LNCaP clone FGC (cell line): ENCODE results near the gene TMEM179.
"Not testable (repeated sequence)": the region's sequence is repeated elsewhere in the genome, so short reads cannot be mapped to it uniquely, and the experiment has no call there.

Experiments
- DNase-seq: peaks from one replicate; pipeline ENCODE4 v3.0.0-alpha.2; 2011; ENCODE audit warnings: low read depth
- H3K4me3 ChIP-seq: 2 replicates; pipeline ENCODE4 v1.5.1; 2011; ENCODE audit warnings: mild to moderate bottlenecking, low read depth, low read length, control low read depth
- CTCF ChIP-seq: IDR thresholded peaks from 2 replicates; pipeline ENCODE4 v1.5.1; 2012; ENCODE audit warnings: mild to moderate bottlenecking; ENCODE audit not compliant: control insufficient read depth, insufficient read depth; ENCODE audit errors: extremely low read depth

Gene TMEM179

DNA sequence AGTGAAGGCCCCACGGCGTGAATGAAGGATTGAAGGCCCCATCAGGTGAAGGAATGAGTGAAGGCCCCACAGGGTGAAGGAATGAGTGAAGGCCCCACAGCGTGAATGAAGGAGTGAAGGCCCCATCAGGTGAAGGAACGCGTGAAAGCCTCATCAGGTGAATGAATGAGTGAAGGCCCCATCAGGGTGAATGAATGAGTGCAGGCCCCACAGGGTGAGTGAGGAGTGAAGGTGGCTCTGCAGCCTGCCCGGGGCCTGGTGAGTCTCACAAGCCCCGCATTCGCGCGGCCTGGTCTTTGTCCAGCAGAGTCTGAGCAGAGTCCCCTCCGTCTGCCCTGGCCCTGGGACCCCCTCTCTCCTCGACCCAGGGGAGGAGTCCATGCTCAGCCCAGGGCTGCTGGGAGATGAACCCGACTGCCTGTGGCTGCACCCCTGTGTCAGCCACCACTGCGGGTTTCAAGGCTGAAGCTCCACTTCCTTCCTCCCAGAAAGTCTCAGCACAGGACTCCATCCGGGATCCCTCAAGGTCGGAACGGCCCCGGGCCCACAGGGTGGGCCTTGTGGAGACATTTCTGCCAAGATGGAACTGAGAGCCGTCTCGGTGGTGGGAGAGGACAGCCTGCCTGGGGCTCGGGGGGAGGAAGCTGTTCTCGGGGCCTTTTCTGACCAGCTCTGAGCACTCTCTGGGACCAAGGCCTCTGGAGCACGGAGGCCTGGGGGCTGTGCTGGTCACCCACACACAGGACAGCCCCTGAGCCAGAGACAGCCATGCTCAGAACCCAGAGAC, 37.4 kb upstream of the TMEM179 start:
- H3K4me3 ChIP-seq: no peak overlapping the region
- DNase-seq: no peak
- TF ChIP-seq CTCF: no peak

- TF ChIP-seq CTCF: no peak
- DNase-seq: no peak
- no peak overlapping the region for H3K4me3 ChIP-seq
Observed at GRCh38 chr14:104640681-104641080, 36.1 kb upstream of the TMEM179 start.

DNA sequence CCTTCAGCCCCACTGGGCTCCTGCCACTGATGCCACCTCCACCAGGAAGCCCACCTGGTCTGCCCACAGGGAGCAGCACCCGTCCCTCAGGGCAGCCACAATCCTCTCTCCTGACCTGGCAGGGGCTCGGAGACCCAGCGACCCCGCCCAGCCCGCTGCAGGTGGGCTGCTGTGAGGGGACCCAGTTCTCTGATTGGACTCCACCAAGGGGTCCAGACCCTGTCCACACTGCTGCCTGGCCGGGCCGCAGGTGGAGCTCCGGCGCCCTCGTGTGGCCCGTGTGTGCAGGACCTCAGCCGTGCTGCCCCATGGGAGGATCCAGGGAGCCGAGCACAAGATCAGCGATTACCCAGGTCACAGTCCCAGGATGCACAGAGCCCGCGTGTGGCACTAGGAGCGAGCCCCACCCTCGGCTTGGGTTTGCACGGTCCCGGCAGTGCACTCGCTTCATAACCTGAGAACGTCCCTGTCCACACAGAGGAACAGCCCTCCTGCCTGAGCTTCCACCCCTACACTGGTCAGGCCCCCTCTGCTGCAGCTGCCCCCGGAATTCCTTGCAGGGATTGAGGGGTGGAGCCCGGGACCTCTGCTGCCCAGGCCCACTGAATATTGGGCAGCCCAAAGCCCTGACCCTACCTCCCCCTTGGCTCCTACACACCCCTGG, 35.4 kb upstream of the TMEM179 start:
- peak; percentile 99 for TF ChIP-seq CTCF
- H3K4me3 ChIP-seq: no peak overlapping the region
- DNase-seq: no peak

DNA sequence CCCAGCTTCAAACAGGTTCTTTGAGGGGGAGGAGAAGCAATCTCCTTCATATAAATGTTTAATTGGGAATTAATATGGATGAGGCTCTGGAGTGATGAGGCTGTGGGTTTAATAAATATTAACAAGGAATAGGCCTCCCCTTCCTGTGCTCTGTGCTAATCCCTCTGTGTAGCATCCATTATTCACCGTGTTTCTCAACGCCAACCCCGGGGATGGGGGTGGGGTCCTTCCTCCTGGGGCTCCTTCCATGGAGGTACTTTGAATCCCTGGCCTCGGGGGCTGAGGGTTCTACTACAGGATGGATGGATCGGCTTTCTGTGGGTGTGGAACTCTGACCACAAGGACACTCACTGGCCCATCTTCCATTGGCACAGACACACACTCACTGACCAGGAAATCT, 34.9 kb upstream of the TMEM179 start:
- DNase-seq: no peak

DNA sequence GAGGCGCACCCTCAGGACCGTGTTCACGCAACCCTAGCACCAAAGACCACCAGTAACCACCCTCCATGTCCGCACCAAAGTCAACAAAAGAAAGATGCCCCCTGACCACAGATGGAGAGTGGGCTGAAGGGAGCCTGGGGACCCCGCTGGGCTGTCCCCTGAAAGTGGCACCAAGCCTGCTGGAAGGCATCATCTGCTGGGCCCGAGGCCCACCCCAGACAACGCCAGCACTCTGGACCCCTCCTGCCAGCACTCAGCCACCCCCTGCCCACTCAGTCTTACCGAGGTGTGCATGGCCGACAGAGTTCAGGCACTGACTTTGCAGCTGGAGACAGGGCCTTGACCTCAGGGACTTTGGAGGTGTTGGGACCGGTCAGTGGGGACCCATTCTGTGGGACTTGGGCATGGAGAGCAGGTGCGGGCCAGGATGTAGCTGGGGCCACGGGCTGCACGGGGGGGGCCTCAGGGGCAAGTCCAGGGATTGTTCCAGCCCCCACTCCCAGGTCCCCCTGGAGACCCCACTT, 34.4 kb upstream of the TMEM179 start:
- TF ChIP-seq CTCF: no peak
- H3K4me3 ChIP-seq: no peak overlapping the region
- DNase-seq: no peak

More for the DNA sequence above, 34.9 kb upstream of the TMEM179 start:
- no peak for TF ChIP-seq CTCF
- H3K4me3 ChIP-seq: no peak overlapping the region

- TF ChIP-seq CTCF: no peak
Observed at GRCh38 chr14:104638190-104638589, 33.6 kb upstream of the TMEM179 start.

DNA sequence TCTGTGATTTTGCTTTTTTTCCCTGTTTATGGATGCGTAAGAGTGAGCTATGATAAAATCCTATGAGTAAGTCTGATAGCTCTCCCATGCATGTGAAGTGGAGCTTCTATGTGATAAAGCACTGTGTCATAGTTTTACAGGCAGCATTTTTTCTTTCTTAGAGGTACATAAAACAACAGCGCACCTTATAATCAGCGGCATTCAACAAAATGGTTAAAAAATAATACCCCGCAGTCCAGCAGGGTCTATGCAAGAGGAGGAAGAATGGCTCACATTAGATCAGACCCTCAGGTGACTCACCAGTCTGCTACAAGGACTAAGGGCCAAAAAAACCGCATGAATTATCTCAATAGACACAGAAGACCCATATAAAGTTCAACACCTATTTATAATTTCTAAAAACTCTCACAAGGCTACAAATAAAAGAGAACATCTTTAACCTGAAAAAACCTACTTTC, 33.0 kb upstream of the TMEM179 start:
- DNase-seq: no peak
- no peak overlapping the region for H3K4me3 ChIP-seq
- no peak for TF ChIP-seq CTCF

More at GRCh38 chr14:104638190-104638589, 33.6 kb upstream of the TMEM179 start:
- H3K4me3 ChIP-seq: no peak overlapping the region
- no peak for DNase-seq

GRCh38 chr14:104636846-104637545, 32.4 kb upstream of the TMEM179 start:
- not testable (repeated sequence) for DNase-seq, H3K4me3 ChIP-seq
